Measurements from ENCODE around the gene WDR83.

DNA sequence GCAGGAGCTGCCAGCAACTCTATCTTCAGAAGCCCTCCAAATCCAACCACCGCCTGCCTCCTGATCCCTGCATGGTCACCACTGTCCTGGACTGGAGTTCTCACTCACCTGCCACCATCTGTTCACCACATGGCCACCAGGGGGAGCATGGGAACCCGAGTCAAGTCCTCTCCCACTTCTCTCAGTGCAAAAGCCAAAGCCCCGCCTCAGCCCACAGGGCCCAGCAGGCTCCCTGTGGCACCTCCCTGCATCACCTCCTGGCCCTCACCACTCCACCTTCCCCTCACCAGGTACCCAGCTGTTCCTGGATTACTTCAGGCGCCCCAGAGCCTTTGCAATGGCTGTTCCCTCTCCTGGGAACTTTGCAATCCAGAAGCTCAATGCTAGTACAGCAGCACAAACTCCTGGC is 9.8 kb downstream of the WDR83 start:
- TF ChIP-seq, protein P1, sequence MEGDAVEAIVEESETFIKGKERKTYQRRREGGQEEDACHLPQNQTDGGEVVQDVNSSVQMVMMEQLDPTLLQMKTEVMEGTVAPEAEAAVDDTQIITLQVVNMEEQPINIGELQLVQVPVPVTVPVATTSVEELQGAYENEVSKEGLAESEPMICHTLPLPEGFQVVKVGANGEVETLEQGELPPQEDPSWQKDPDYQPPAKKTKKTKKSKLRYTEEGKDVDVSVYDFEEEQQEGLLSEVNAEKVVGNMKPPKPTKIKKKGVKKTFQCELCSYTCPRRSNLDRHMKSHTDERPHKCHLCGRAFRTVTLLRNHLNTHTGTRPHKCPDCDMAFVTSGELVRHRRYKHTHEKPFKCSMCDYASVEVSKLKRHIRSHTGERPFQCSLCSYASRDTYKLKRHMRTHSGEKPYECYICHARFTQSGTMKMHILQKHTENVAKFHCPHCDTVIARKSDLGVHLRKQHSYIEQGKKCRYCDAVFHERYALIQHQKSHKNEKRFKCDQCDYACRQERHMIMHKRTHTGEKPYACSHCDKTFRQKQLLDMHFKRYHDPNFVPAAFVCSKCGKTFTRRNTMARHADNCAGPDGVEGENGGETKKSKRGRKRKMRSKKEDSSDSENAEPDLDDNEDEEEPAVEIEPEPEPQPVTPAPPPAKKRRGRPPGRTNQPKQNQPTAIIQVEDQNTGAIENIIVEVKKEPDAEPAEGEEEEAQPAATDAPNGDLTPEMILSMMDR (IDR thresholded peaks at IDR 0.05), result peak; percentile 71 to 86 (median 73)
- TF ChIP-seq POLR2A (IDR thresholded peaks at IDR 0.05; ENCODE audit: low read depth) (no peak), POLR2AphosphoS5 (IDR thresholded peaks at IDR 0.05) (no peak), EP300 (IDR thresholded peaks at IDR 0.05) (no peak)
